ENCODE measurements around the gene P2RY14.
A peak's percentile ranks its signal among the peaks of the same experiment; 100 is the strongest.

The P2RY14 gene

GRCh38 chr3:151166161-151166560 lies 112.2 kb downstream of the P2RY14 start:
- TF ChIP-seq ZFX (IDR thresholded peaks at IDR 0.05), result no peak
- peak; percentile 33 for TF ChIP-seq CTCF (conservative IDR thresholded peaks at IDR 0.05)
- H3K27ac ChIP-seq, result no peak overlapping the region

GRCh38 chr3:151165226-151165625 lies 113.1 kb downstream of the P2RY14 start:
- no peak for TF ChIP-seq CTCF (conservative IDR thresholded peaks at IDR 0.05)
- no peak for TF ChIP-seq ZFX (IDR thresholded peaks at IDR 0.05)
- H3K27ac ChIP-seq, result no peak overlapping the region

Measured in C4-2B (cell line).